ENCODE measurements around the gene TMEM158. TPM values are rescaled to one million over a fixed set of nuclear protein-coding genes. Genes with fewer than 3 reads are reported as not detected.

Gene TMEM158
- total RNA-seq, 1 donor from 2014 or later, result 2.1 TPM

GRCh38 chr3:45215466-45215865 is 10.6 kb downstream of the TMEM158 start:
- H3K27ac ChIP-seq, result no peak overlapping the region
- peaks cover 8% of the 10 kb centered on the region for H3K27me3 ChIP-seq
- TF ChIP-seq CTCF (IDR thresholded peaks at IDR 0.05), result no peak
- intact Hi-C loops (cut with DNase I), result no loop called here
- no peaks in the 10 kb centered on the region for H3K36me3 ChIP-seq
- ATAC-seq, result no peak
- no peaks in the 10 kb centered on the region for H3K9me3 ChIP-seq
- no peak overlapping the region for H3K4me3 ChIP-seq
- no peak for DNase-seq
- H3K4me1 ChIP-seq, result peaks cover 4% of the 10 kb centered on the region

- ATAC-seq (no peak), DNase-seq (no peak)
- Histone ChIP-seq H3K27ac (no peak overlapping the region), H3K36me3 (no peaks in the 10 kb centered on the region), H3K4me1 (peaks cover 4% of the 10 kb centered on the region), H3K4me3 (no peak overlapping the region), H3K9me3 (no peaks in the 10 kb centered on the region), H3K27me3 (peaks cover 8% of the 10 kb centered on the region)
- intact Hi-C loops (cut with DNase I), result loop anchor here (5.0 kb wide), 1 partner anchor 172 kb away; no protein-coding TSS in a partner anchor
- TF ChIP-seq CTCF (IDR thresholded peaks at IDR 0.05), result no peak
These were observed 11.9 kb downstream of the TMEM158 start for GRCh38 chr3:45214061-45214680.

- Histone ChIP-seq H3K36me3 (no peaks in the 10 kb centered on the region), H3K27ac (no peak overlapping the region), H3K9me3 (no peaks in the 10 kb centered on the region), H3K27me3 (no peaks in the 10 kb centered on the region), H3K4me3 (no peak overlapping the region), H3K4me1 (peaks cover 4% of the 10 kb centered on the region)
- DNase-seq (no peak), ATAC-seq (no peak)
- TF ChIP-seq CTCF (IDR thresholded peaks at IDR 0.05), result no peak
- intact Hi-C loops (cut with DNase I), result loop anchor here (5.0 kb wide), 1 partner anchor 170 kb away; no protein-coding TSS in a partner anchor
These were observed 14.0 kb downstream of the TMEM158 start for GRCh38 chr3:45212095-45212468.

- no peak for TF ChIP-seq CTCF (IDR thresholded peaks at IDR 0.05)
- Histone ChIP-seq H3K36me3 (no peaks in the 10 kb centered on the region), H3K4me1 (peaks cover 4% of the 10 kb centered on the region), H3K27me3 (no peaks in the 10 kb centered on the region), H3K9me3 (no peaks in the 10 kb centered on the region), H3K4me3 (no peak overlapping the region), H3K27ac (no peak overlapping the region)
- DNase-seq, result no peak
- no peak for ATAC-seq
- intact Hi-C loops (cut with DNase I), result loop anchor here (5.0 kb wide), 1 partner anchor 169 kb away; no protein-coding TSS in a partner anchor
These were observed 14.5 kb downstream of the TMEM158 start for GRCh38 chr3:45211466-45212094.

- peak; percentile 99 for ATAC-seq
- H3K9me3 ChIP-seq, result no peaks in the 10 kb centered on the region
- peak; percentile 93 for DNase-seq
- no peaks in the 10 kb centered on the region for H3K27me3 ChIP-seq
- H3K36me3 ChIP-seq, result no peaks in the 10 kb centered on the region
- H3K4me1 ChIP-seq, result peaks cover 4% of the 10 kb centered on the region
- H3K4me3 ChIP-seq, result no peak overlapping the region
- H3K27ac ChIP-seq, result no peak overlapping the region
- intact Hi-C loops (cut with DNase I), result loop anchor here (5.0 kb wide), 1 partner anchor 168 kb away; no protein-coding TSS in a partner anchor
- peak; percentile 72 for TF ChIP-seq CTCF (IDR thresholded peaks at IDR 0.05)
These were observed 15.6 kb downstream of the TMEM158 start for GRCh38 chr3:45210308-45211041.

Measured in upper lobe of right lung (tissue), 1 donor.